HEK293 (cell line): ENCODE results near the gene OPN1MW3.
"Not testable (repeated sequence)": the region's sequence is repeated elsewhere in the genome, so short reads cannot be mapped to it uniquely, and the experiment has no call there.

Source experiments
- CTCF ChIA-PET: fragments of 350-600 bp; formaldehyde crosslinking; extraction: SDS; loops from one replicate; lab custom pipeline; 2021; ENCODE audit warnings: antibody characterized with exemption; lab: Yijun Ruan, JAX
- POLR2A ChIA-PET: fragments of 300-600 bp; formaldehyde crosslinking; extraction: SDS; loops from one replicate; lab custom pipeline; 2020; ENCODE audit warnings: antibody characterized with exemption, inconsistent platforms; lab: Yijun Ruan, JAX
- H3K27ac ChIP-seq: fragments of 200-500 bp; sonication (Bioruptor generic); 2 replicates; pipeline ENCODE4 v1.5.1; 2014; ENCODE audit warnings: low read depth, low read length, control low read depth, inconsistent platforms; ENCODE audit errors: extremely low read depth
- H3K36me3 ChIP-seq, 2 experiments: fragments of 200-500 bp in 1 of 2; sonication (Bioruptor generic) in 1 of 2; 1 replicate in 1 of 2; 2 replicates in 1 of 2; pipeline ENCODE4 v1.5.1; 2014 to 2017; ENCODE audit warnings: inconsistent platforms in 2 of 2, low read length in 2 of 2; ENCODE audit not compliant: control insufficient read depth in 2 of 2, insufficient read depth in 1 of 2
- H3K4me1 ChIP-seq: fragments of 200-500 bp; sonication (Bioruptor generic); 2 replicates; pipeline ENCODE4 v1.5.1; 2014; ENCODE audit warnings: mild to moderate bottlenecking, low read length, inconsistent platforms; ENCODE audit not compliant: control insufficient read depth, insufficient read depth
- H3K4me3 ChIP-seq: 2 replicates; pipeline ENCODE4 v1.5.1; 2011; ENCODE audit warnings: low read depth, mild to moderate bottlenecking, control low read depth, low read length, moderate library complexity
- H3K9me3 ChIP-seq: fragments of 200-500 bp; sonication (Bioruptor generic); 2 replicates; pipeline ENCODE4 v1.5.1; 2014; ENCODE audit warnings: low read depth, low read length, inconsistent platforms; ENCODE audit not compliant: control insufficient read depth, insufficient read depth
- AEBP2 ChIP-seq: fragments of 450-650 bp; formaldehyde crosslinking; IDR thresholded peaks from 2 replicates; pipeline ENCODE4 v1.5.1; 2016; ENCODE audit warnings: missing biosample characterization, missing genetic modification characterization, borderline replicate concordance
- REST ChIP-seq: fragments of 450-650 bp; formaldehyde crosslinking; IDR thresholded peaks from 2 replicates; pipeline ENCODE4 v1.5.1; 2016; ENCODE audit warnings: missing biosample characterization, missing genetic modification characterization
- ZBTB21 ChIP-seq: fragments of 450-650 bp; formaldehyde crosslinking; IDR thresholded peaks from 2 replicates; pipeline ENCODE4 v1.5.1; 2017; ENCODE audit warnings: missing biosample characterization, missing genetic modification characterization
- ZBTB8A ChIP-seq: fragments of 450-650 bp; formaldehyde crosslinking; IDR thresholded peaks from 2 replicates; pipeline ENCODE4 v1.5.1; 2016; ENCODE audit warnings: missing biosample characterization, missing genetic modification characterization
- ZFP3 ChIP-seq: fragments of 450-650 bp; formaldehyde crosslinking; IDR thresholded peaks from 2 replicates; pipeline ENCODE4 v1.5.1; 2016; ENCODE audit warnings: low read depth, missing biosample characterization, missing genetic modification characterization
- ZFP37 ChIP-seq: fragments of 450-650 bp; formaldehyde crosslinking; IDR thresholded peaks from 2 replicates; pipeline ENCODE4 v1.5.1; 2016; ENCODE audit warnings: missing biosample characterization, missing genetic modification characterization
- ZNF121 ChIP-seq: fragments of 450-650 bp; formaldehyde crosslinking; IDR thresholded peaks from 2 replicates; pipeline ENCODE4 v1.5.1; 2016; ENCODE audit warnings: missing biosample characterization, missing genetic modification characterization
- ZNF138 ChIP-seq: fragments of 450-650 bp; formaldehyde crosslinking; IDR thresholded peaks from 2 replicates; pipeline ENCODE4 v1.5.1; 2016; ENCODE audit warnings: missing biosample characterization, missing genetic modification characterization, borderline replicate concordance
- ZNF202 ChIP-seq: fragments of 450-650 bp; formaldehyde crosslinking; IDR thresholded peaks from 2 replicates; pipeline ENCODE4 v1.5.1; 2016; ENCODE audit warnings: missing biosample characterization, missing genetic modification characterization, borderline replicate concordance
- ZNF223 ChIP-seq: fragments of 450-650 bp; formaldehyde crosslinking; IDR thresholded peaks from 2 replicates; pipeline ENCODE4 v1.5.1; 2016; ENCODE audit warnings: missing biosample characterization, missing genetic modification characterization
- ZNF266 ChIP-seq: fragments of 450-650 bp; formaldehyde crosslinking; IDR thresholded peaks from 2 replicates; pipeline ENCODE4 v1.5.1; 2016; ENCODE audit warnings: missing biosample characterization, missing genetic modification characterization, low read depth
- ZNF302 ChIP-seq: fragments of 450-650 bp; formaldehyde crosslinking; IDR thresholded peaks from 2 replicates; pipeline ENCODE4 v1.5.1; 2016; ENCODE audit warnings: missing biosample characterization, missing genetic modification characterization, low read depth
- ZNF341 ChIP-seq: fragments of 450-650 bp; formaldehyde crosslinking; IDR thresholded peaks from 2 replicates; pipeline ENCODE4; 2016; ENCODE audit warnings: low read depth, missing biosample characterization, missing genetic modification characterization
- ZNF366 ChIP-seq: fragments of 450-650 bp; formaldehyde crosslinking; conservative IDR thresholded peaks from 2 replicates; pipeline ENCODE4 v1.5.1; 2016; ENCODE audit warnings: missing biosample characterization, missing genetic modification characterization
- ZNF404 ChIP-seq: fragments of 450-650 bp; formaldehyde crosslinking; IDR thresholded peaks from 2 replicates; pipeline ENCODE4 v1.5.1; 2017; ENCODE audit warnings: missing biosample characterization, missing genetic modification characterization
- ZNF433 ChIP-seq: fragments of 450-650 bp; formaldehyde crosslinking; IDR thresholded peaks from 2 replicates; pipeline ENCODE4 v1.5.1; 2016; ENCODE audit warnings: missing biosample characterization, missing genetic modification characterization, low read depth
- ZNF510 ChIP-seq: fragments of 450-650 bp; formaldehyde crosslinking; IDR thresholded peaks from 2 replicates; pipeline ENCODE4 v1.5.1; 2018; ENCODE audit warnings: mild to moderate bottlenecking, missing genetic modification characterization, missing biosample characterization; ENCODE audit not compliant: insufficient replicate concordance
- ZNF518A ChIP-seq: fragments of 450-650 bp; formaldehyde crosslinking; conservative IDR thresholded peaks from 2 replicates; pipeline ENCODE4 v1.5.1; 2016; ENCODE audit warnings: low read depth, missing biosample characterization, missing genetic modification characterization
- ZNF529 ChIP-seq: fragments of 450-650 bp; formaldehyde crosslinking; IDR thresholded peaks from 2 replicates; pipeline ENCODE4 v1.5.1; 2017; ENCODE audit warnings: missing genetic modification characterization, missing biosample characterization; ENCODE audit not compliant: insufficient replicate concordance
- ZNF558 ChIP-seq: fragments of 450-650 bp; formaldehyde crosslinking; IDR thresholded peaks from 2 replicates; pipeline ENCODE4 v1.5.1; 2016; ENCODE audit warnings: missing biosample characterization, missing genetic modification characterization
- ZNF560 ChIP-seq: fragments of 450-650 bp; formaldehyde crosslinking; IDR thresholded peaks from 2 replicates; pipeline ENCODE4 v1.5.1; 2017; ENCODE audit warnings: missing biosample characterization, missing genetic modification characterization, borderline replicate concordance
- ZNF580 ChIP-seq: fragments of 450-650 bp; formaldehyde crosslinking; IDR thresholded peaks from 2 replicates; pipeline ENCODE4 v1.5.1; 2016; ENCODE audit warnings: missing biosample characterization, missing genetic modification characterization
- ZNF610 ChIP-seq: fragments of 450-650 bp; formaldehyde crosslinking; IDR thresholded peaks from 2 replicates; pipeline ENCODE4 v1.5.1; 2016; ENCODE audit warnings: missing biosample characterization, missing genetic modification characterization, borderline replicate concordance
- ZNF623 ChIP-seq: fragments of 450-650 bp; formaldehyde crosslinking; IDR thresholded peaks from 2 replicates; pipeline ENCODE4 v1.5.1; 2016; ENCODE audit warnings: missing biosample characterization, missing genetic modification characterization
- ZNF629 ChIP-seq: fragments of 450-650 bp; formaldehyde crosslinking; IDR thresholded peaks from 2 replicates; pipeline ENCODE4 v1.5.1; 2017; ENCODE audit warnings: missing biosample characterization, missing genetic modification characterization
- ZNF654 ChIP-seq: fragments of 450-650 bp; formaldehyde crosslinking; IDR thresholded peaks from 2 replicates; pipeline ENCODE4 v1.5.1; 2016; ENCODE audit warnings: low read depth, missing biosample characterization, missing genetic modification characterization
- ZNF664 ChIP-seq: fragments of 450-650 bp; formaldehyde crosslinking; IDR thresholded peaks from 2 replicates; pipeline ENCODE4 v1.5.1; 2016; ENCODE audit warnings: missing biosample characterization, missing genetic modification characterization
- ZXDB ChIP-seq: fragments of 450-650 bp; formaldehyde crosslinking; IDR thresholded peaks from 2 replicates; pipeline ENCODE4 v1.5.1; 2016; ENCODE audit warnings: missing biosample characterization, missing genetic modification characterization

OPN1MW3 gene

GRCh38 chrX:154302998-154303397 is 45.6 kb downstream of the OPN1MW3 start:
- H3K36me3 ChIP-seq, H3K4me1 ChIP-seq, H3K4me3 ChIP-seq, POLR2A ChIA-PET, H3K9me3 ChIP-seq, H3K27ac ChIP-seq, CTCF ChIA-PET: not testable (repeated sequence)
- TF ChIP-seq ZFP37 (tag by site-specific recombination) (peak; percentile 89), ZNF366 (tag by site-specific recombination) (peak; percentile 40; the same call in 1 of the 2 replicates), ZNF121 (tag by site-specific recombination) (0 out of 2 replicates have a peak, but pooled peaks have one; percentile 48), ZNF510 (peak; percentile 91), ZNF529 (peak; percentile 79), AEBP2 (tag by site-specific recombination) (peak; percentile 83; the same call in 1 of the 2 replicates), ZNF518A (tag by site-specific recombination) (peak; percentile 97), ZNF664 (tag by site-specific recombination) (peak; percentile 81), ZBTB21 (tag by site-specific recombination) (peak; percentile 51; the same call in 1 of the 2 replicates), ZNF404 (tag by site-specific recombination) (peak; percentile 31; the same call in 1 of the 2 replicates), ZNF558 (tag by site-specific recombination) (peak; percentile 85; the same call in 1 of the 2 replicates), ZNF302 (0 out of 2 replicates have a peak, but pooled peaks have one; percentile 29), ZNF223 (tag by site-specific recombination) (0 out of 2 replicates have a peak, but pooled peaks have one; percentile 59), ZNF202 (tag by site-specific recombination) (peak; percentile 90; the same call in 1 of the 2 replicates), ZXDB (tag by site-specific recombination) (peak; percentile 86), ZNF580 (tag by site-specific recombination) (peak; percentile 78), ZNF654 (tag by site-specific recombination) (peak; percentile 59), REST (tag by site-specific recombination) (peak; percentile 83), ZNF433 (tag by site-specific recombination) (peak; percentile 75; the same call in 1 of the 2 replicates), ZNF560 (tag by site-specific recombination) (peak; percentile 93), ZBTB8A (tag by site-specific recombination) (peak; percentile 88), ZNF623 (tag by site-specific recombination) (peak; percentile 83), ZFP3 (tag by site-specific recombination) (peak; percentile 55; the same call in 1 of the 2 replicates), ZNF266 (tag by site-specific recombination) (peak; percentile 92), ZNF629 (tag by site-specific recombination) (peak; percentile 76), ZNF341 (tag by site-specific recombination) (peak; percentile 43; the same call in 1 of the 2 replicates), ZNF610 (tag by site-specific recombination) (0 out of 2 replicates have a peak, but pooled peaks have one; percentile 23), ZNF138 (tag by site-specific recombination) (peak; percentile 72; the same call in 1 of the 2 replicates)
